ENCODE results near the gene CDYL2.

DNA sequence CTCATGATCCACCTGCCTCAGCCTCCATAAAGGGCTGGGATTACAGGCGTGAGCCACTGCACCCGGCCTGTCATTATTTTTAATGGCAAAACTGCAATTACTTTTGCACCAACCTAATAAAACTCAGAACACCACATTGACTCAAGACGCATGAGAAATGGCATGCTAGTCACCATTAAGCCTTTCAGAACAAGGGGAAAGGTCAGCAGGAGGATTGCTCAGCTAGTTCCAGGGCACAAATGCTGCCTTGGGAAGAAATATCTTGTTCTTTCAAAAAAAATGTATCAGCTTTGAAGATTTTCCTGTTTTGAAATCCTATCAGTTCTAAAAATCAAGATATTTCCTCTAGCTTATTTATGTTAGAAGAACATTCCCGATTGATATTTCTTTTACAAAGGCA is 32.4 kb upstream of the CDYL2 start:
- TF ChIP-seq, protein P1, sequence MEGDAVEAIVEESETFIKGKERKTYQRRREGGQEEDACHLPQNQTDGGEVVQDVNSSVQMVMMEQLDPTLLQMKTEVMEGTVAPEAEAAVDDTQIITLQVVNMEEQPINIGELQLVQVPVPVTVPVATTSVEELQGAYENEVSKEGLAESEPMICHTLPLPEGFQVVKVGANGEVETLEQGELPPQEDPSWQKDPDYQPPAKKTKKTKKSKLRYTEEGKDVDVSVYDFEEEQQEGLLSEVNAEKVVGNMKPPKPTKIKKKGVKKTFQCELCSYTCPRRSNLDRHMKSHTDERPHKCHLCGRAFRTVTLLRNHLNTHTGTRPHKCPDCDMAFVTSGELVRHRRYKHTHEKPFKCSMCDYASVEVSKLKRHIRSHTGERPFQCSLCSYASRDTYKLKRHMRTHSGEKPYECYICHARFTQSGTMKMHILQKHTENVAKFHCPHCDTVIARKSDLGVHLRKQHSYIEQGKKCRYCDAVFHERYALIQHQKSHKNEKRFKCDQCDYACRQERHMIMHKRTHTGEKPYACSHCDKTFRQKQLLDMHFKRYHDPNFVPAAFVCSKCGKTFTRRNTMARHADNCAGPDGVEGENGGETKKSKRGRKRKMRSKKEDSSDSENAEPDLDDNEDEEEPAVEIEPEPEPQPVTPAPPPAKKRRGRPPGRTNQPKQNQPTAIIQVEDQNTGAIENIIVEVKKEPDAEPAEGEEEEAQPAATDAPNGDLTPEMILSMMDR (conservative IDR thresholded peaks at IDR 0.05; ENCODE audit: low read length), result no peak
- no peak for TF ChIP-seq EZH2phosphoT487 (IDR thresholded peaks at IDR 0.05; ENCODE audit: borderline replicate concordance, low read depth, low read length)
